ENCODE results near the gene MAGI1.
A peak's percentile ranks its signal among the peaks of the same experiment; 100 is the strongest.

The MAGI1 gene

DNA sequence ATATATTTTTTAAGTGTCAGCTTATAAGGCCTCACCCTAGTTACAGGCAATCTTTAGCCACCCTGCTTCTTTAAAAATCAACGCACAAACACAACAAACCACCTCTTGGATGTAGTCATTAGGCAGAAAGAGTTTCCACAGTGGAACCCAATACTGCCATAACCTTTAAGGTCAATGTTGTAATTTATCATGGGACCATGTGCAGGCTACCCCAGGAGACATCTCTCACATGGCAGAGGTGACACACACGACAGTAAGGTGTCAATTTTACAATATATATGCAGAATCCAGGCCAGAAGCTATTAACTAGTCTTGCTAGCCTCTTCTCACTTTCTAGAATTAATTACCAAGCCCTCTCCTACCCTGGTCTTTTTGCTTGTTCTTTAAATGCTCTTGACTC is 336.5 kb downstream of the MAGI1 start:
- DNase-seq: no peak

DNA sequence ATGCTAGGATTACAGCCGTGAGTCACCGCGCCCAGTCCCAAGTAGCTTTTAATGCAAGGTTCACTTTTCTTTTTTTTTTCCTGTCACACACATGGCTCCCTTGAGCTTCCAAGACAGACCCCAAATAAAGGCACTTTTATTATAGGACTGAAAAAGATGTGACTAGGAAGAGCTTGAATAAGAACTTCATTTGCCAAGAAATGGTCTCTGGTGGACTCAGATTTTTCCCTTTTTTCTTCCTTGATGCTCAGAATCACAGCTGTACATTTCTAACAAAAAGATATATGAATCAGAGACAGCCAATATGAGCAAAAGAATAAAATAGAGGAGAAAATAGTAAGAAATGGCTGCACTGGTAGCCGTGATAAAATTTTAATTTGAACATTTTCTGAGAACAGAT is 337.2 kb downstream of the MAGI1 start:
- no peak for DNase-seq

DNA sequence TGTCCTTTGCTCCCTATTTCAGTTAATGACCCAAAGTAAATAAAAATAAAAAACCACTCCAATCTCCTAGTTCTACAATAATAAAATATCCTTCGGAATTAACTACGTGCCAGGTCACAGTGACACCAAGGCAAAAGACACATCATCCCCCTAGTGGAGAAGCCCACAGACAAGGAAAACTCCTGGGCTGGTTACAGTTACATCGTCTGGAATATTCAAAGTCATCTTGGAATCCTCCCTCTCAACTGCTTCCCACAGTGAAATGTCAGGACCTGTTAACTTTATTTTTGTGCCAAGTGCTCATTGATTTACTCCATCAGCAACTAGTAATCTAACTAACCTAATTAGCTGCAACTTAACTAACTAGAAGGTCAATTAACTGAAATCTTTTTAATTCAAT is 349.3 kb downstream of the MAGI1 start:
- no peak for DNase-seq

DNA sequence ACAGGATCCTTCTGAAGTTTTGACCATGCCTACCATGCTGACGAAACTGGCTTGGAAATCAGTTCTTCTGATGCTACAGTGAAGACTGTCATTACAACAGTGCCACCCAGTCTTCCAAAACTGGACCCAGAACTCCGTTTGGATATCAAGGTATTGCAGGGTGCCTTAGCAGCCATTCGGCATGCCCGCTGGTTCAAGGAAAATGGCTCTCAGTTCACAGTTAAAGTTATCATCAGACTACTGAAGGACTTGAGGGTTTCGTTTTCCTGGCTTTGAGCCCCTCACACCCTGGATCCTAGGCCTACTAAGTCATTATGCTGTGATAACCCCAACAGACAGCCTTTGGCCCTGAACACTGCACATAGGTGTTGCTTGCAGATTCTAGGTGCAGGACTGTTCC is 351.0 kb downstream of the MAGI1 start:
- DNase-seq: no peak

DNA sequence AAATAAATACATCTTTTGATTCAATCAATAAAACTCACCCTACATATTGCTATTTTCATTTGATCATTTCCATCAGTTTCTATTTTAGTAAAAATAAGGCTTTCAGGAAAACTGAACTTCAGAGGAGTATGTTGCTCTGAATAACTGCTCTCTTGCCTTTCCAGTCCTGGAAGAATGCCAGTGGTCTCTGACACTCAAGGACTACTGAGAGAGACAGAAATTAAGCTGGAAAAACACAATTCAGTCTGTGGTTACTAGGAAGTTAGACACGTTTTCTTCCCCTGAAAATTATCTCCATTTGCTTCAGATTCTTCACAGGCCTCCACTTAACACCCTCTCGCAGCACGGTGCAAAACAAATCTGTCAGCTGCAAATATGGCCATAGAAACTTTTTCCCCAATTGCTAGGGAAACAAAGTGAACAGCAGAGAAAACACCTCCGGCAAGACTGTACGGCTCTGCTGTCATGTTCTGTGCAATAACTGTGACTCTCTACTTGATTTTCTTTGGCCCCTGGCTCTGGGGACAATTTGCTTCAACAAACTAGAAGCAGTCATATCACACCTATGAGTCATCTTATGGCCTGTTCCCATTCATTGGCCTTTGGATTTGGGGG is 353.0 kb downstream of the MAGI1 start:
- no peak for DNase-seq

DNA sequence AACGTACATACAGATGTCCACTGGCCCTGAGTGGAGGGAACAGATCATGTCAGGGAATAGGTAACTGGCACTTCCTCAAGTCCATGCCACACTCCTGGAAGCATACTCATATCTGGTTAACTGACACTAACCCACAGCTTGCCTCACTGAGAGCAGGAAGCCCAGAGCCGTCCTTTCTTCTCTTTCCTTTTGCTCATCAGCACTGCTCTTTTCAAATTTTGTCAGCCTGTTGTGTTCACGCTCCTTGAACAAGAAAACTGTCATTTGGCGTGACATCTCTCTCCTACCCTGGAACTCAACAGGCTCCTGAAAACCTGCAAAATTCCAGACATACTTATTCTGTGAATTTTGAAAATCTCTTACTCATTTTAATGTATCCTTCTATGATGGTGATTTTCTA is 360.2 kb downstream of the MAGI1 start:
- DNase-seq: no peak

DNA sequence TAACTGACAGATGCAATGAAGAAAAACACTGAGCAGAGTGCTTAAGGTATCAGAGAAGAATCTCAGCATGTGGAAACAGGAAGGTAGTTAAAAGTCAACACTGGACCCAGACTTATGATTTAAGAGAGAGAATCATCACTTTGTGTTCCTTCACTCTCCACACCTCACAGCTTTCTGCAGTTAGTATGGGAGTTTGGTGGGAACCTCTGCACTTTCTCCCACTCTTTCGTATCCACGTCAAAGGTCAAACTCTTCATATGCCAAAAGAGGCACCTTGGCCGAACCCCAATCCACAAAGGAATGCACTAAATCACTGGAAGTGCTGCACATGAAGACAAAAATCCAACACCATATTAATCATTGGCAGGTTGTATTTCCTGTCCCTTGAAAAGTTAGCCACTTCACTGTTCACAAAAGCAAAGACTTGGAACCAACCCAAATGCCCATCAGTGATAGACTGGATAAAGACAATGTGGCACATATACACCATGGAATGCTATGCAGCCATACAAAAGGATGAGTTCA is 361.2 kb downstream of the MAGI1 start:
- no peak for DNase-seq

DNA sequence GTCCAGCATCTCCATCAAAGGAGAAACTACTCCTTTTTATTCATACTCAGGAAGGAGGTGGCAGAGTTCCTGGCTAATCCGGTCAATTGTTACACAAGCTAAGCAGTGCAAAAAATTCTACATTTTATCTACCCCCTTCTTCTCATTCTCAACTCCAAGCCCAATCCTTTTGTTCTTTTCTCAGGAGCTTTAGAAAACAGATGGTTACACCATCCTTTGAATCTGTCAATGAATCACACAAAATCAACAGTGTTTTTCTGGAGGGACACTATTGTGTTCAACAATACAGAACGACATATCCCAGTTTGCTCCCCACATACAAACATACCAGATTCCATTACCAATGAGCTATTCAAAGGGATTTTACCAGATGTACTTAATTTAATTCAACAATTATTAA is 362.1 kb downstream of the MAGI1 start:
- no peak for DNase-seq

DNA sequence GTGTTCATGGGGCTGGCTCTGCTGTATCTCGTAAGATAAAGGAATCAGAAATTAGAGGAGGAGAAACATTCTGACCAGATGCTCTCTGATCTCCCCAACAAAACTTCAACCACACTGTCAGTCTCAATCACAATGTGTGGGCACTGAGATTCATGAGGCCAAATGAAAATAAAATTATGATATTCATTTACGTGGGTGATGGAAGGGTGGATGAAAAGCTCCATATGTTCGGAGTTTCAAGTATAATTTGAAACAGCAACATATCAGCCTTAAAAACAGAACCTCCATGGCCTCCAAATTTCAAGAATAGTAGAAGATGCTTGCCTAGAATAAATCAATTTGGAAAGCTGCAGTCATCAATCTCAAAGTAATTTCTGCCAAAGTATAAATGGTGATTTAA is 363.7 kb downstream of the MAGI1 start:
- no peak for DNase-seq

DNA sequence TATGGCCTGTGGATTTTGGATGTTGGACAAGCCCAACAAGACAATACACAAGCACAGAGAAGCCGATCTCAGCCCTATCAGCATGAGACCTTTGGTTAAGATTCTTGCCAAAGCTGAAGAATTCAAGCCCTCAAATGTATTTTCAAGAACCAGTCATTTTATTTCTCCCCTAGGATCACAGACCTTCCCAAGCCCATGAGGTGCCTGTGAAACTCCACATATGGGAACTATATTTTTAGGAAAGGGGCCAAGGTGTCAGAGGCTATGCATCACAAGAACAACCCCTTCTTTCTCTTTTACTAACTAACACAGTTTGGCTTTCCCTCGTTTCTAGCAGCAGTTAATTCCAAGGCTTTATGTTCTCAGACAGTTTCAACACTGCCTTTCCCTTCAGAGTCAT is 364.5 kb downstream of the MAGI1 start:
- DNase-seq: no peak

DNA sequence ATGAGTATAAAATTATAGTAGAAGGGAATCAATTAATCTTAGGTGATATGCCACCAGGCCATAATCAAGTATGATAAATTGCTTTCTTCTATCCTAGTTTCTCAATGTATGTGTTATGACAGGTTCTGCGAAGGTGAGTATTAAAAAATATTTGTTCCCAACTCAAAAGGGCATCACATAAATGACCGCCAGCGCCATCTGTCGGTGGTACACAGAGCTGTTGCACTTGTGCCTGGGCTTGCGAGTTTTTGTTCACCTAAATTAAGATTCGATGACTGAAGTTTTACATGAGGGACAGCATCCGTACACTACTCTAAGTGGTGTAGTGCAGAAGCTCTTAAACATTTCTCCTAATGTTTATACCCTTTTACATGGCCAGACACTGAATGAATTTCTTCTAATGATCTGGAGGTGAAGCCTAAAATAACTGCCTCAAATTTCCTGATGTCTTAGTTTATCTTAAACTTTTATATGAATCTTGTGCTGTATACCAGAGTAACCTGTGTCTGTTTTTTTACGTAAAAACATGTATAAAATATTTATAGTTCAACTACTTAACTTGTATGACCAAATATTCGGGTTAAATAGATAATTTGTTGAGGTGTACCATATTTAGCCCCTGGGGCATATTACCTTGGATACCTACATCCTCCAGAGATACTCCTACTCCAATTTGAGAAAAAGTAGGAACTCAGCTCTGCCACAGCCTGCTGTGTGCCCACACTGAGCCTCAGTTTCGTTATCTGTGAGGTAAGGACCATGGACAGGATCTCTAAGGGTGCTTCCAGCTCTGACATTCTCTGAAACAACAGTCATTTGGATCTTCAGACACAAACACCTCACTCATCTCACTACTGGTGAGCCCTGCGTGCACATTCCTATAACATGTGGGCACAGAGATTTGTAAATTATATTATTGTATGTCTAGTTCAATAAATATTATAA is 365.6 kb downstream of the MAGI1 start:
- DNase-seq: peak; percentile 1 to 5

DNA sequence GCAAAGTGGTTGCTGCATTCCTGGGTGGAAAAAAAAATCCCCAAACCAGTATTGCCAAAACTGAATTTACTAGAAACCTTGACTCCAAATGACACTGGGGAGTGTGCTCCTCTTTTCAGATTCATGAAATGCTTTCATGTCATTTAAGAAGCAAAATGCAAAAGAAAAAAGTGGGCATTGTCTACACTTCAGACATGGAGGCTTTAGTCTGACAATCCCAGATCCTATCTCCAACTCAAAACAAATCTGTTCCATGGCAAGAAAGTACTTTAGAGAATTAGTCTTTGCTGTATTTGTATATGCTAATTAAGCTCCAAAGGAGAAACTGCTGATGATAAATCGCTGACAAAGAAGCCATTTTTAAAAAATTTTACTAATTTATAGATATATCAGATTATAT is 366.7 kb downstream of the MAGI1 start:
- DNase-seq: no peak

DNA sequence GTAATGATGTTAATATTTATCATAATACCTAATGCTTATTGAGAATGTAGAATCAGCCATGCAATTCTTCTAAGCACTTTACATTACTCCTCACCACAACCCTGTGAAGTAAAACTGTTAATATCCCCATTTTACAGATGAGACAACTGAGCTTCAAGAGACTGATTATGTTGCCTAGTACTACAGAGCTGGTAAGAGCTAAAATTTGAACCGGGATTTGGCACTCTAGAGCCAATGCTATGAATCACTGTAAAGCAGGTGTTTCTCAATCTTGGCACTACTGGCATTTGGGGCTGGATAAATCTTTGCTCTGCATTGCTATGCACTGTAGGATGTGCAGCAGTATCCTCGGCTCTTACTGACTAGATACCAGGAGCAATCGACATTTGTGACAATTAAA is 367.7 kb downstream of the MAGI1 start:
- DNase-seq: no peak

DNA sequence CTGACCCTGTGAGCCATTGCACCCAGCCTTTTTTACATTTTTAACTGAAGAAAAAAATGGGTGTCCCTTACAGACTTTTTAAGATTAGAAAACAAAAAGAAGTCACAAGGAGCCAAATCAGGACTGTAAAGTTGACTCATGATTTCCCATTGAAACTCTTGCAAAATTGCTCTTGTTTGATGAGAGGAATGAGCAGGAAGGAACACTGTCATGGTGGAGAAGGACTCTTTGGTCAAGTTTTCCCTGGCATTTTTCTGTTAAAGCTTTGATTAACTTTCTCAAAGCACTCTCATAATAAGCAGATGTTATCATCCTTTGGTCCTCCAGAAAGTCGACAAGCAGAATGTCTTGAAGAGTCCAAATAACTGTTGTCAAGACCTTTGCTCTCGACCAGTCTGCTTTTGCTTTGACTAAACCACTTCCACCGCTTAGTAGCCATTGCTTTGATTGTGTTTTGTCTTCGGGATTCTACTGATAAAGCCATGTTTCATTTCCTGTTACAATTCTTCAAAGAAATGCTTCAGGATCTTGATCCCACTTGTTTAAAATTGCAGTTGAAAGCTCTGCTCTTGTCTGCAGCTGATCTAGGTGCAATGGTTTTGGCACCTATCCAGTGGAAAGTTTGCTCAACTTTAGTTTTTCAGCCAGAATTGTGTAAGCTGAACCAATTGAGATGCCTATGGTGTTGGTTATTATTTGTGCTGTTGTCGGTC is 369.4 kb downstream of the MAGI1 start:
- DNase-seq: no peak

DNA sequence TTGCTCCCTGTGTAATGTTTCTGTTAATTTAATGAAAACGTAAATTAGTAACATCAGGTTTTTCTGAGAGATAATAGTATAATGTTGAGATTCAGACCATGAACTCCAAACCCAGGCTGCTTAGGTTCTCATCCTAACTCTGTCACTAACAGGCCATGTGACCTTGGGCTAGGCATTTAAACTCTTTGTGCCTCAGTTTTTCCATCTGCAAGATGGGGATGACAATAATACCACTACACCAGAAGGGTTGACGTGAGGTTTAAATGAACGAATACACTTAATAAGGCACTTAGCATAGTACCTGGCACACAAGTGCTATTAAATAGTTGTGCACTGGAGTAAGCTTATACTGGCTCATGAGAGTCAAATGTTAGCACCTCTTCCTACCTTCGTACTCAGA is 370.8 kb downstream of the MAGI1 start:
- DNase-seq: no peak

DNA sequence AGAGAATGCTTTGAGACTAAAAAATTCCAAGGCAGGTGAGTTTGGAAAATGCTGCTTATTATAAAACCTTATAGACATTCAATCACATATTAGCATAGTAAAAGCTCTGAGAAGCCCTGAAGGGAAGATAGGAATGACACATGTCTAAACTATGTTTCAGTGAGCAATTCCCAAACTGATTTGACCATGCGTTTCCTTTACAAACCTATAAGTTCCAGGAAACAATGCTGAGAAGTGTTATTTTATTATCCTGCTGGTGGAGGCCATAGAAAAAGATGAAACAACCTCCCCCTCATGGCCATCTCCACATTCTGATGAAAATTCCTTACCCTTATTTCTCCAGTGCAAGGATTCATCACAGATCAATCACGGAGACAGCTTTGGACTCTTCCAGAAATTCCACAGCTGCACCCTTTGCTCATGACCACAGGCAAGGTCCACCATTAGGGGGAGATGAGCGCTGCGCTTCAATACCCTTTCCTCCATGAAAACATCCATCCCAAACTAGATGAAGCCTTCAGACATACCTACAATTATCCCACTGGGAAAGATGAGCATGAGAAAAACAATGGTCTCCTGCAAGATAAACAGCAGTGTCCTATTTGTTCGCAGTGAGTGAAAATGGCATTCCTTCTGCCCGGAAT is 372.1 kb downstream of the MAGI1 start:
- no peak for DNase-seq

DNA sequence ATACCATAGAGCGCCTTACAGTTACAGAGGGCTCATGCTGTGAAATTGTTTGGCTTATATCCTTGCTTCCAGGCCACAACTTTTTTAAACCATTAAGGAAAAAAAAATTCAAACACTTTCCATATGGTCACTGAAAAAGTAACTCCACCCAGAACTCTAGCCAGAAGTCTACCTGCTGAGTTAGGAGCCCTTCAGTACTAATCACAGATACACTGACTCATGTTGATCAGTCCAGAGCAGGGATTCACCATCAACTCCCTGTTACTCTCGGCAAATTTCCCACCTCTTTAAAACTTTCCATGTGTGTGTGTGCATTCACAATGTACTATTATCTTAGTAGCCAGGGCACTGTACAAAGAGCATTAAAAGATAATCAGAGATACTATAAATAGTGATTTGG is 372.8 kb downstream of the MAGI1 start:
- DNase-seq: no peak

DNA sequence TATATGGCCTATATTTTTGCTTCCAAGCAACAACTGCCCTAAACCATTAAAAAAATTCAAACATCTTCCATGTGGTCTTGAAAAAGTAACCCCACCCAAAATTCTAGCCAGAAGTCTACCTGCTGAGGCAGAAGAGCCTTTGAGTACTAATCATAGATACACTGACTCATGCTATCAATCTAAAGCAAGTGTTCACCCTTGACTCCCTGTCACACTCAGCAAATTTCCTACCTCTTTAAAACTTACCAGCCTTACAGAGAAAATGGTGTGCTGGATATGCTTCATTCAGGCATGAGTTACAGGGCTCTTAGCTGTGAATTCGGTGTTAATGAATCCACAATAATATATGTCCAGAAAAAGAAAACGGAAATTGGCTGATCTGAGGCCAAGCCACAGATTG is 373.8 kb downstream of the MAGI1 start:
- no peak for DNase-seq

DNA sequence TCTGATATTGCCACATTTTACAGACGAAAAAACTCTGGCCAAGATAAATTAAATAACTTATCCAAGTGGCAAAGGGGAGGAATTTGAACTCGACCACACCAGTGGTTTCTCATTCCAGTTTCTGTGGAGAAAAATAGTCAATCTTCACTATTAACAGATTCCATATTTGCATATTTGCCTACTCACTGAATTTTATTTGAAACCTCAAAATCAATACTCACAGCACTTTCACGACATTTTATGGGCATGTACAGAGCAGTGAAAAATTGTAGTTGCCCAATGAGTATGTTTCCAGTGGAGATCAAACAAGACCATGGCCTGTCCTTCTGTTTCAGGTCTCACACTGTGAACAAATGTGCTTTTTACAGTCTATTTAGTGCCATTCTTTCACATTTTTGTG is 374.3 kb downstream of the MAGI1 start:
- DNase-seq: no peak

DNA sequence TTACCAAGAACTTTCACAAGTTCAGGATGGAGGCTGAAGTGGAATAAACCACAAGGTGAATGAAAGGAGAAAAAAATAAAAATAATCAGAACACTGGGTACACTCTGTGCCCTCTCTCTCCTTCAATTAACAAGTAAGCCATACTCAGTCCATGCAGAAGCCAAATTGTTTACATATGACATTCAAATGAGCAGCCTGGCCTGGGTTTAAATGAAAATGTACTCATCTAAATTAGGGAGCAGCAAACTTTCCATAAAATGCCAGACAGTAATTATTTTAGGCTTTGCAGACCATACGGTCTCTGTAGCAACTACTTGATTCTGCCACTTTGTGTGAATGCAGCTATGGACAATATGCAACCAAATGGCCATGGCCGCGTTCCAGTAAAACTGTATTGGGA is 376.6 kb downstream of the MAGI1 start:
- no peak for DNase-seq

DNA sequence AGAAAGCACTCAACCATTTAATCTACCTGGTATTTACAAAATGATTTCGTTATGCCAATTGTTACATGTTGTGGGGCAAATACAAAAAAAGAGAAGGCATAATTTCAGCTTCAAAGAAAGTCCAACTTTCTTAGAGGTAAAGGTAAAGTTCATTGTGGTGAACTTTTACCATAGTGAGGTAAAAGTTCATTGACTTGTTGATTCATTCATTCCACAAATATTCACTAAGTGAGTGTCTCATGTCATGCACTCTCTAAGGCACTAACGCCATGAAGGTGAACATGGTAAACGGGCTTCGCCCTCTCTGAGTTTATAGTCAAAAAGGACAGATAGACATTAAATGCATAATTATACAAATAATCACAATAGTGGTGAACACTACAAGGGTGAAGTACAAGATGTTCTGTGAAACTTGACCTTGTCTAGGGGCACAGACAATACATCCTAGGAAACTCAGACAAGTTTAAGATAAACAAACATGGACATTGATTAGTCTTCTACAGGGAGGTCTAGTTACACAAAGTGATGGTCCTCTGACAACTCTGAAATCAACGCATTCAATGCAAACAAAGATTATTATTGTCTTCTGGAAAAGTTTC is 378.6 kb downstream of the MAGI1 start:
- DNase-seq: no peak

DNA sequence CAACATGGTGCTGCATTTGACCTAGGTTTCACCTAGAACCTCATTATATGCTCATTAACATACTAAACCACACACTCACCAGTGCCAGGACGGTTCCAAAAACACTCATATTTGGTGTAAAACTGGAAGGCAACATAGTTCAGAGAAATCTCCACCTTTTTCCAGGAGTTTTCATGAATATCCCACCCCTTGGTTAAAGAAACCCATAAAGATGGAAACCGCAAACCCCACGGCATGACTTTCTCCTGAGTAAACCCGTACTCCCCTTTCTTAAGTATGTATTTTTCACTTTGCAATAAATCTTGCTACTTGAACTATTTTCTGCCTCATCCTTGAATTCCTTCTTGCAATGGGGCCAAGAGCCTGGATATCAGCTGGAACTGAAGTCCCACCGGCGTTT is 379.3 kb downstream of the MAGI1 start:
- DNase-seq: no peak

DNA sequence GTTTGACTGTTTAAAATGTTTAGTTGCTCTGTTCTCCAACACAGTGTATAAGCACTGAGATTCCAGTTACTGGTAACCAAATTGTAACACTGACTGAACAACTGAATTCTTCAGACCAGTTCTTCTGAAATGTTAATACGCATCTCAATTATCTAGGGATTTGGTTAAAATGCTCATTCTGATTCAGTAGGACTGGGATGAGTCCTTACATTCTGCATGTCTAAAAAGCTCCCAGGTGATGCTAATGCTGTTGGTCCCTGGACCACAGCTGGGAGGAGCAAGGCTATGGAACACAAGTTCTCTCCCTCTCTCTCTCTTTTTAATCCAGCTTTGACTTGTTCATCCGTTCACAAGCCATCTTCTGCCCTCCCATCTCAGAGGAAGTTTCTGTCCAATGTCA is 380.3 kb downstream of the MAGI1 start:
- no peak for DNase-seq

Data from NCI-H1930 (cell line).